ENCODE data around the gene PALM2AKAP2. TPM values are rescaled to one million over a fixed set of nuclear protein-coding genes. Genes with fewer than 3 reads are reported as not detected.

The PALM2AKAP2 gene
- total RNA-seq, 2 donors from 2014 or later: 97.6 to 102 TPM

DNA sequence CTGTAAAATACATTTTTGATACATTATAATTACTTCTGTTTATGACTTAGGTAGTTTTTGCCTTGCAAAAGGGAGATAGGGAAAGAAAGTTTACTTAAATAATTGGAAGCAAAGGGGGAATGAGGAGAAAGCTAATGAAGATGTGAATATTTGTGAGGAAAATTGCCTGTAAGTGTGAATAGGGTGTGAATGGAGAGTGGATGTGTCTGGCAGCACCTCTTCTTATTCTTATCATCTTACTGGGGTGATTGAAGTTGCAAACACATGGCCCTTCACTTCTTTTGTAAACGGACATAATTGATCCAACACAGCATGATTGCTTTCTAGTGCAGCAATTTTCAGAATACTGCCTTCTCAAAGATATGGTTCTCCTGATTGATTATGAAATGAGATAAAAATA is 46.6 kb downstream of the PALM2AKAP2 start:
- no peak for ATAC-seq
- DNase-seq: no peak
- intact Hi-C loops (cut with DNase I): no loop called here

DNA sequence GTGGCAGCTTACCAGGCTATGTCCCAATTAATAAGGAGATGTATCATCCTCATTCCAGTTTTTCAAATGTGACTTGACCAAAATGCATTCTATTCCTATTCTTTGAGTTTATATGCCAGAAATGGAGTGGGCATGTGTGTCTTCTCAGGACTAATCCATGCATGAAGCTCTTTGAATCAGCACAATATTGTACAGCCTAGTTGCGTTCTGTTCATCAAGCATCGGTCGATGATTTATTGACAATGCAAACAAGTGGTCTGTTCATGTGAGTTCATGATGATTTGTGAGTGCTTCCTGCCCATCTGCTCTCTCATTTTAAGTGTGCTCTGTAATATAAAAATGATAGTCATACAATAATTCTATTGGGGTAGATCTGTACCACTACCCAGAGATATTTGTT is 48.3 kb downstream of the PALM2AKAP2 start:
- intact Hi-C loops (cut with DNase I): no loop called here
- ATAC-seq: no peak
- no peak for DNase-seq

Measured in left cardiac atrium (tissue), 4 donors.